Measurements from ENCODE around the gene ATP2A2. TPM values are rescaled to one million over a fixed set of nuclear protein-coding genes. Genes with fewer than 3 reads are reported as not detected.
A peak's percentile ranks its signal among the peaks of the same experiment; 100 is the strongest.

The ATP2A2 gene
- total RNA-seq, 6 experiments from 2014 or later = 95.6 to 155 (median 113) TPM

GRCh38 chr12:110262442-110263388 lies 18.3 kb upstream of the ATP2A2 start:
- 88% methylated on average over 16 of the region's 17 CpGs for WGBS (ENCODE audit: insufficient coverage, low coverage, low lambda C conversion rate, missing lambda C conversion rate)
- Histone ChIP-seq H3K27me3 (no peaks in the 10 kb centered on the region), H3K4me1 (no peaks in the 10 kb centered on the region), H3K9me3 (no peaks in the 10 kb centered on the region), H3K36me3 (no peaks in the 10 kb centered on the region), H3K4me3 (no peak overlapping the region), H3K27ac (no peak overlapping the region)
- TF ChIP-seq CTCF (IDR thresholded peaks at IDR 0.05) (no peak), POLR2A (IDR thresholded peaks at IDR 0.05) (no peak)
- intact Hi-C loops (cut with DNase I) = no loop called here
- ATAC-seq = no peak
- no peak for DNase-seq

GRCh38 chr12:110266381-110266960 lies 14.6 kb upstream of the ATP2A2 start:
- intact Hi-C loops (cut with DNase I) = no loop called here

GRCh38 chr12:110266980-110267620 lies 13.9 kb upstream of the ATP2A2 start:
- no peak for TF ChIP-seq POLR2A (IDR thresholded peaks at IDR 0.05)
- no peak for TF ChIP-seq CTCF (IDR thresholded peaks at IDR 0.05)
- Histone ChIP-seq H3K27me3 (no peaks in the 10 kb centered on the region), H3K4me3 (no peak overlapping the region), H3K4me1 (peaks cover 0 to 10% (median 0%) of the 10 kb centered on the region in 4 donors), H3K27ac (no peak overlapping the region), H3K36me3 (no peaks in the 10 kb centered on the region), H3K9me3 (no peaks in the 10 kb centered on the region)
- no peak for DNase-seq
- ATAC-seq = peak; percentile 35 to 51 (median 42)
- intact Hi-C loops (cut with DNase I) = no loop called here
- 52% methylated on average over 9 of the region's 9 CpGs for WGBS (ENCODE audit: insufficient coverage, low coverage, low lambda C conversion rate, missing lambda C conversion rate)

More at GRCh38 chr12:110266381-110266960, 14.6 kb upstream of the ATP2A2 start:
- no peaks in the 10 kb centered on the region for H3K36me3 ChIP-seq
- H3K27ac ChIP-seq = no peak overlapping the region
- H3K9me3 ChIP-seq = no peaks in the 10 kb centered on the region
- TF ChIP-seq CTCF (IDR thresholded peaks at IDR 0.05) (no peak), POLR2A (IDR thresholded peaks at IDR 0.05) (no peak)
- no peaks in the 10 kb centered on the region for H3K27me3 ChIP-seq
- DNase-seq (no peak), ATAC-seq (no peak)
- WGBS (ENCODE audit: insufficient coverage, low coverage, low lambda C conversion rate, missing lambda C conversion rate) = 80% methylated on average over 5 of the region's 5 CpGs
- no peak overlapping the region for H3K4me3 ChIP-seq
- peaks cover 0 to 10% (median 0%) of the 10 kb centered on the region in 4 donors for H3K4me1 ChIP-seq

- H3K9me3 ChIP-seq = no peaks in the 10 kb centered on the region
- no peak overlapping the region for H3K4me3 ChIP-seq
- 53% methylated on average over 5 of the region's 8 CpGs for WGBS (ENCODE audit: insufficient coverage, low coverage, low lambda C conversion rate, missing lambda C conversion rate)
- DNase-seq (no peak), ATAC-seq (peak in 1 of 4 donors; percentile 42)
- TF ChIP-seq CTCF (IDR thresholded peaks at IDR 0.05) = no peak
- no peak for TF ChIP-seq POLR2A (IDR thresholded peaks at IDR 0.05)
- peaks cover 0 to 10% (median 0%) of the 10 kb centered on the region in 4 donors for H3K4me1 ChIP-seq
- H3K27ac ChIP-seq = no peak overlapping the region
- no peaks in the 10 kb centered on the region for H3K27me3 ChIP-seq
- H3K36me3 ChIP-seq = no peaks in the 10 kb centered on the region
- intact Hi-C loops (cut with DNase I) = no loop called here
These were observed 11.4 kb upstream of the ATP2A2 start for GRCh38 chr12:110269622-110270124.

Measured in right lobe of liver (tissue), 6 donors.